NCI-H1930 (cell line): ENCODE results near the gene CHN1.

ENCODE experiments used
- DNase-seq, 2 experiments: peaks; one replicate each; lab custom pipeline; 2025; lab: John Stamatoyannopoulos, UW

Gene CHN1

GRCh38 chr2:175004980-175005732, at the start of gene CHN1:
Gene CHN1, minus strand, starts transcription at chr2:175005381. Its CDS starts 469 bp downstream, at chr2:175004912.
- peak; percentile 83 to 91 for DNase-seq

- no peak for DNase-seq
These were observed 49.2 kb upstream of the CHN1 start for GRCh38 chr2:175054340-175054739.

- no peak for DNase-seq
These were observed 44.5 kb upstream of the CHN1 start for GRCh38 chr2:175049661-175050060.

- no peak for DNase-seq
These were observed 43.1 kb upstream of the CHN1 start for GRCh38 chr2:175048275-175048674.

- DNase-seq = no peak
These were observed 34.3 kb upstream of the CHN1 start for GRCh38 chr2:175039490-175039889.

- no peak for DNase-seq
These were observed 33.9 kb upstream of the CHN1 start for GRCh38 chr2:175039031-175039430.

GRCh38 chr2:175037941-175038340, 32.8 kb upstream of the CHN1 start:
- DNase-seq = no peak

GRCh38 chr2:175036582-175037018, 31.4 kb upstream of the CHN1 start:
- no peak for DNase-seq

- no peak for DNase-seq
These were observed 30.6 kb upstream of the CHN1 start for GRCh38 chr2:175035806-175036205.

GRCh38 chr2:175034716-175035115, 29.5 kb upstream of the CHN1 start:
- DNase-seq = no peak

- DNase-seq = peak; percentile 21 to 42
These were observed 25.4 kb upstream of the CHN1 start for GRCh38 chr2:175030380-175031271.

- no peak for DNase-seq
These were observed 22.6 kb upstream of the CHN1 start for GRCh38 chr2:175027755-175028154.

GRCh38 chr2:175026385-175026784, 21.2 kb upstream of the CHN1 start:
- no peak for DNase-seq

- DNase-seq = no peak
These were observed 20.8 kb upstream of the CHN1 start for GRCh38 chr2:175025946-175026345.

GRCh38 chr2:175025233-175025632, 20.1 kb upstream of the CHN1 start:
- no peak for DNase-seq

GRCh38 chr2:175022923-175023322, 17.7 kb upstream of the CHN1 start:
- DNase-seq = no peak

GRCh38 chr2:175019566-175020327, 14.6 kb upstream of the CHN1 start:
- DNase-seq = no peak

- no peak for DNase-seq
These were observed 12.6 kb upstream of the CHN1 start for GRCh38 chr2:175017618-175018414.

GRCh38 chr2:175015340-175015739, 10.2 kb upstream of the CHN1 start:
- DNase-seq = no peak

GRCh38 chr2:175012516-175012915, 7.3 kb upstream of the CHN1 start:
- no peak for DNase-seq

GRCh38 chr2:175011505-175011904, 6.3 kb upstream of the CHN1 start:
- DNase-seq = no peak
